Measurements from ENCODE around the gene GAB3. TPM values are rescaled to one million over a fixed set of nuclear protein-coding genes. Genes with fewer than 3 reads are reported as not detected.

Gene GAB3
- total and polyA plus RNA-seq, 9 of the 15 experiments (the other 6 are each of a cell fraction or from before 2014, with no cell fraction given) = 16.1 to 31.4 (median 20.2) TPM

DNA sequence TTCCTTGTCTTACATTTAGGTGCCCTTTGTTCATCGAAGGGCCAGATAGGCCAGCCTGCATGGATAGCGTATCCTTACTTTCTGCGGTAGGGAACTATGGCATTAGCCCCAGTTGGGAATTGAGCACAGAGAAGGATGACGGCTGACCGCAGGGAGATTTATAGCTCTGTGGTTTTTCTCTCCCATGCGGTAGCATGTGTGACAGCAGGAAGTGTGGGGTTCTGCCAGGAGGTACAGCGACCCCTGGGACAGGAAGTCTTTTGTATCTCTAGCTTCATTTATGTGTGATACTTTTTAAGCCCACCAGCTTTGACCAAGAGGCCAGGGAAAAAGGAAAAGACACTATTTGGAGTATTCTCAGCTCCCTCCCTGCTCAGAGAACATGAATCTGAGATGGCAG is 33.1 kb downstream of the GAB3 start (continued):
- TF ChIP-seq, protein P1, sequence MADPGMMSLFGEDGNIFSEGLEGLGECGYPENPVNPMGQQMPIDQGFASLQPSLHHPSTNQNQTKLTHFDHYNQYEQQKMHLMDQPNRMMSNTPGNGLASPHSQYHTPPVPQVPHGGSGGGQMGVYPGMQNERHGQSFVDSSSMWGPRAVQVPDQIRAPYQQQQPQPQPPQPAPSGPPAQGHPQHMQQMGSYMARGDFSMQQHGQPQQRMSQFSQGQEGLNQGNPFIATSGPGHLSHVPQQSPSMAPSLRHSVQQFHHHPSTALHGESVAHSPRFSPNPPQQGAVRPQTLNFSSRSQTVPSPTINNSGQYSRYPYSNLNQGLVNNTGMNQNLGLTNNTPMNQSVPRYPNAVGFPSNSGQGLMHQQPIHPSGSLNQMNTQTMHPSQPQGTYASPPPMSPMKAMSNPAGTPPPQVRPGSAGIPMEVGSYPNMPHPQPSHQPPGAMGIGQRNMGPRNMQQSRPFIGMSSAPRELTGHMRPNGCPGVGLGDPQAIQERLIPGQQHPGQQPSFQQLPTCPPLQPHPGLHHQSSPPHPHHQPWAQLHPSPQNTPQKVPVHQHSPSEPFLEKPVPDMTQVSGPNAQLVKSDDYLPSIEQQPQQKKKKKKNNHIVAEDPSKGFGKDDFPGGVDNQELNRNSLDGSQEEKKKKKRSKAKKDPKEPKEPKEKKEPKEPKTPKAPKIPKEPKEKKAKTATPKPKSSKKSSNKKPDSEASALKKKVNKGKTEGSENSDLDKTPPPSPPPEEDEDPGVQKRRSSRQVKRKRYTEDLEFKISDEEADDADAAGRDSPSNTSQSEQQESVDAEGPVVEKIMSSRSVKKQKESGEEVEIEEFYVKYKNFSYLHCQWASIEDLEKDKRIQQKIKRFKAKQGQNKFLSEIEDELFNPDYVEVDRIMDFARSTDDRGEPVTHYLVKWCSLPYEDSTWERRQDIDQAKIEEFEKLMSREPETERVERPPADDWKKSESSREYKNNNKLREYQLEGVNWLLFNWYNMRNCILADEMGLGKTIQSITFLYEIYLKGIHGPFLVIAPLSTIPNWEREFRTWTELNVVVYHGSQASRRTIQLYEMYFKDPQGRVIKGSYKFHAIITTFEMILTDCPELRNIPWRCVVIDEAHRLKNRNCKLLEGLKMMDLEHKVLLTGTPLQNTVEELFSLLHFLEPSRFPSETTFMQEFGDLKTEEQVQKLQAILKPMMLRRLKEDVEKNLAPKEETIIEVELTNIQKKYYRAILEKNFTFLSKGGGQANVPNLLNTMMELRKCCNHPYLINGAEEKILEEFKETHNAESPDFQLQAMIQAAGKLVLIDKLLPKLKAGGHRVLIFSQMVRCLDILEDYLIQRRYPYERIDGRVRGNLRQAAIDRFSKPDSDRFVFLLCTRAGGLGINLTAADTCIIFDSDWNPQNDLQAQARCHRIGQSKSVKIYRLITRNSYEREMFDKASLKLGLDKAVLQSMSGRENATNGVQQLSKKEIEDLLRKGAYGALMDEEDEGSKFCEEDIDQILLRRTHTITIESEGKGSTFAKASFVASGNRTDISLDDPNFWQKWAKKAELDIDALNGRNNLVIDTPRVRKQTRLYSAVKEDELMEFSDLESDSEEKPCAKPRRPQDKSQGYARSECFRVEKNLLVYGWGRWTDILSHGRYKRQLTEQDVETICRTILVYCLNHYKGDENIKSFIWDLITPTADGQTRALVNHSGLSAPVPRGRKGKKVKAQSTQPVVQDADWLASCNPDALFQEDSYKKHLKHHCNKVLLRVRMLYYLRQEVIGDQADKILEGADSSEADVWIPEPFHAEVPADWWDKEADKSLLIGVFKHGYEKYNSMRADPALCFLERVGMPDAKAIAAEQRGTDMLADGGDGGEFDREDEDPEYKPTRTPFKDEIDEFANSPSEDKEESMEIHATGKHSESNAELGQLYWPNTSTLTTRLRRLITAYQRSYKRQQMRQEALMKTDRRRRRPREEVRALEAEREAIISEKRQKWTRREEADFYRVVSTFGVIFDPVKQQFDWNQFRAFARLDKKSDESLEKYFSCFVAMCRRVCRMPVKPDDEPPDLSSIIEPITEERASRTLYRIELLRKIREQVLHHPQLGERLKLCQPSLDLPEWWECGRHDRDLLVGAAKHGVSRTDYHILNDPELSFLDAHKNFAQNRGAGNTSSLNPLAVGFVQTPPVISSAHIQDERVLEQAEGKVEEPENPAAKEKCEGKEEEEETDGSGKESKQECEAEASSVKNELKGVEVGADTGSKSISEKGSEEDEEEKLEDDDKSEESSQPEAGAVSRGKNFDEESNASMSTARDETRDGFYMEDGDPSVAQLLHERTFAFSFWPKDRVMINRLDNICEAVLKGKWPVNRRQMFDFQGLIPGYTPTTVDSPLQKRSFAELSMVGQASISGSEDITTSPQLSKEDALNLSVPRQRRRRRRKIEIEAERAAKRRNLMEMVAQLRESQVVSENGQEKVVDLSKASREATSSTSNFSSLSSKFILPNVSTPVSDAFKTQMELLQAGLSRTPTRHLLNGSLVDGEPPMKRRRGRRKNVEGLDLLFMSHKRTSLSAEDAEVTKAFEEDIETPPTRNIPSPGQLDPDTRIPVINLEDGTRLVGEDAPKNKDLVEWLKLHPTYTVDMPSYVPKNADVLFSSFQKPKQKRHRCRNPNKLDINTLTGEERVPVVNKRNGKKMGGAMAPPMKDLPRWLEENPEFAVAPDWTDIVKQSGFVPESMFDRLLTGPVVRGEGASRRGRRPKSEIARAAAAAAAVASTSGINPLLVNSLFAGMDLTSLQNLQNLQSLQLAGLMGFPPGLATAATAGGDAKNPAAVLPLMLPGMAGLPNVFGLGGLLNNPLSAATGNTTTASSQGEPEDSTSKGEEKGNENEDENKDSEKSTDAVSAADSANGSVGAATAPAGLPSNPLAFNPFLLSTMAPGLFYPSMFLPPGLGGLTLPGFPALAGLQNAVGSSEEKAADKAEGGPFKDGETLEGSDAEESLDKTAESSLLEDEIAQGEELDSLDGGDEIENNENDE (IDR thresholded peaks at IDR 0.05; ENCODE audit: low read depth, low read length) = no peak
- TF ChIP-seq ZBTB1 (CRISPR knock-in tag; IDR thresholded peaks at IDR 0.05; ENCODE audit: borderline replicate concordance, low read depth) (no peak), CREBBP (IDR thresholded peaks at IDR 0.05; ENCODE audit: low read depth, low read length) (no peak), JUND (IDR thresholded peaks at IDR 0.05; ENCODE audit: borderline replicate concordance, low read depth, low read length) (peak; percentile 62), JUND (tag; IDR thresholded peaks at IDR 0.05; ENCODE audit: borderline replicate concordance, low read depth, low read length) (no peak; the same call in 2 of the 3 replicates), C11orf30 (IDR thresholded peaks at IDR 0.05; ENCODE audit: low read depth) (no peak), TGIF2 (CRISPR knock-in tag; IDR thresholded peaks at IDR 0.05) (no peak), CC2D1A (IDR thresholded peaks at IDR 0.05) (no peak), YY1 (IDR thresholded peaks at IDR 0.05; ENCODE audit: borderline replicate concordance in 1 of 3, control insufficient read depth in 1 of 3, extremely low read depth in 1 of 3, insufficient read depth in 3 of 3, insufficient read length in 1 of 3, insufficient replicate concordance in 2 of 3, low read depth in 1 of 3, low read length in 2 of 3) (no peak), ZC3H11A (IDR thresholded peaks at IDR 0.05; ENCODE audit: low read depth, low read length) (no peak), HDGF (IDR thresholded peaks at IDR 0.05) (no peak), ESRRA (IDR thresholded peaks at IDR 0.05; ENCODE audit: borderline replicate concordance, low read depth) (peak; percentile 100; the same call in 1 of the 2 replicates), CBFA2T3 (IDR thresholded peaks at IDR 0.05) (peak; percentile 42; the same call in 1 of the 2 replicates), SMARCA4 (IDR thresholded peaks at IDR 0.05) (peak; percentile 72), LARP7 (IDR thresholded peaks at IDR 0.05) (no peak)
- TF ChIP-seq, protein P2, sequence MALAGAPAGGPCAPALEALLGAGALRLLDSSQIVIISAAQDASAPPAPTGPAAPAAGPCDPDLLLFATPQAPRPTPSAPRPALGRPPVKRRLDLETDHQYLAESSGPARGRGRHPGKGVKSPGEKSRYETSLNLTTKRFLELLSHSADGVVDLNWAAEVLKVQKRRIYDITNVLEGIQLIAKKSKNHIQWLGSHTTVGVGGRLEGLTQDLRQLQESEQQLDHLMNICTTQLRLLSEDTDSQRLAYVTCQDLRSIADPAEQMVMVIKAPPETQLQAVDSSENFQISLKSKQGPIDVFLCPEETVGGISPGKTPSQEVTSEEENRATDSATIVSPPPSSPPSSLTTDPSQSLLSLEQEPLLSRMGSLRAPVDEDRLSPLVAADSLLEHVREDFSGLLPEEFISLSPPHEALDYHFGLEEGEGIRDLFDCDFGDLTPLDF (CRISPR knock-in tag; IDR thresholded peaks at IDR 0.05) = peak; percentile 40; the same call in 1 of the 2 replicates

Data from K562 (cell line).